K562 (cell line): ENCODE results near the gene TTC39C. TPM values are rescaled to one million over a fixed set of nuclear protein-coding genes. Genes with fewer than 3 reads are reported as not detected.

ENCODE experiments used
- ATAC-seq: fragments of 200-7000 bp; cut with Tn5 transposase; 3 replicates; pipeline ENCODE4 v1.9.1; 2020; ENCODE audit warnings: moderate library complexity
- BruUV-seq: library from RNA; stranded (reverse); fragments of 400-500 nt; replicated peaks from 2 replicates; lab custom pipeline; 2021; lab: Mats Ljungman, UMichigan
- CTCF ChIA-PET: fragments of 300-600 bp; formaldehyde crosslinking; extraction: SDS; loops from one replicate; lab custom pipeline; 2021; ENCODE audit warnings: low intra/inter-chr PET ratio; lab: Yijun Ruan, JAX
- POLR2A ChIA-PET: fragments of 300-600, 350-650 bp; sonication (Branson Sonifier 250); formaldehyde crosslinking; extraction: SDS; loops from one replicate; lab custom pipeline; 2021; ENCODE audit warnings: antibody characterized with exemption, inconsistent platforms; lab: Yijun Ruan, JAX
- DNase-seq, 4 experiments: peaks; one replicate each; pipeline versions ENCODE4 v3.0.0 to v3.0.0-alpha.2; 2011 to 2018; ENCODE audit warnings: low spot score in 3 of 4, mixed read lengths in 3 of 4; ENCODE audit errors: extremely low read depth in 1 of 4
- FAIRE-seq: peaks from 2 replicates; lab custom pipeline; 2011; peaks lifted over from hg19 to GRCh38; lab: Jason Lieb, UNC
- H2AFZ ChIP-seq: 2 replicates; pipeline ENCODE4 v1.6.0; 2011; ENCODE audit warnings: low read depth, low read length, control low read depth, inconsistent platforms
- H3K27ac ChIP-seq: fragments of 200-600 bp; 3 replicates; pipeline ENCODE4 v1.8.0; 2011; ENCODE audit warnings: low read depth, mild to moderate bottlenecking, control low read depth, inconsistent platforms, low read length, moderate library complexity, mixed read lengths; ENCODE audit errors: extremely low read depth
- H3K27me3 ChIP-seq, 2 experiments: fragments of 300-600 bp in 1 of 2; 2 replicates in 1 of 2; 3 replicates in 1 of 2; pipeline versions ENCODE4 v1.6.0 to v1.8.0; 2011; ENCODE audit warnings: inconsistent platforms in 2 of 2, low read length in 2 of 2, mild to moderate bottlenecking in 1 of 2, mixed read lengths in 1 of 2, moderate library complexity in 1 of 2; ENCODE audit not compliant: control insufficient read depth in 2 of 2, insufficient read depth in 2 of 2
- H3K36me3 ChIP-seq: fragments of 300-600 bp; 3 replicates; pipeline ENCODE4 v1.8.0; 2011; ENCODE audit warnings: mild to moderate bottlenecking, low read length, inconsistent platforms; ENCODE audit not compliant: control insufficient read depth, insufficient read depth
- H3K4me1 ChIP-seq, 2 experiments: fragments of 200-600 bp in 1 of 2; replicated peaks in 1 of 2; 2 replicates in 1 of 2; 3 replicates in 1 of 2; pipeline versions ENCODE4 v1.5.1 to v1.8.0; 2011; ENCODE audit warnings: inconsistent platforms in 2 of 2, low read length in 2 of 2, mild to moderate bottlenecking in 1 of 2, mixed read lengths in 1 of 2, moderate library complexity in 1 of 2; ENCODE audit not compliant: control insufficient read depth in 2 of 2, insufficient read depth in 2 of 2
- H3K4me2 ChIP-seq: 2 replicates; pipeline ENCODE4 v1.6.1; 2011; ENCODE audit warnings: low read length, control low read depth, inconsistent platforms, mixed read lengths; ENCODE audit not compliant: insufficient read depth
- H3K4me3 ChIP-seq: fragments of 200-600 bp; sonication (generic), shearing (Covaris generic); 2 replicates; pipeline ENCODE4 v1.5.1; 2016; ENCODE audit warnings: control low read depth, inconsistent platforms
- H3K79me2 ChIP-seq: fragments of 200-600 bp; 3 replicates; pipeline ENCODE4 v1.8.0; 2011; ENCODE audit warnings: low read length, inconsistent platforms; ENCODE audit not compliant: control insufficient read depth, insufficient read depth
- H3K9ac ChIP-seq, 2 experiments: 2 replicates each; pipeline versions ENCODE4 v1.6.0 to v1.6.1; 2011; ENCODE audit warnings: low read depth in 2 of 2, low read length in 2 of 2, control low read depth in 1 of 2, inconsistent platforms in 1 of 2, mild to moderate bottlenecking in 1 of 2, mixed read lengths in 1 of 2; ENCODE audit not compliant: insufficient read depth in 1 of 2
- H3K9me1 ChIP-seq: one replicate; pipeline ENCODE4 v1.6.0; 2011; ENCODE audit warnings: inconsistent platforms, mild to moderate bottlenecking, low read length, moderate library complexity; ENCODE audit not compliant: control insufficient read depth, insufficient read depth
- H3K9me3 ChIP-seq: replicated peaks from 2 replicates; pipeline ENCODE4 v1.5.1; 2011; ENCODE audit warnings: low read depth, low read length, inconsistent platforms; ENCODE audit not compliant: control insufficient read depth, insufficient read depth
- H4K20me1 ChIP-seq: replicated peaks from 2 replicates; pipeline ENCODE4 v1.6.1; 2011; ENCODE audit warnings: low read length, inconsistent platforms, mixed read lengths; ENCODE audit not compliant: control insufficient read depth, insufficient read depth
- ERF ChIP-seq: fragments of 450-650 bp; formaldehyde crosslinking; IDR thresholded peaks from 2 replicates; pipeline ENCODE4 v1.4.0; 2020; ENCODE audit warnings: mild to moderate bottlenecking, mixed read lengths
- MIER1 ChIP-seq: fragments of 450-650 bp; IDR thresholded peaks from 2 replicates; pipeline ENCODE4 v1.6.1; 2016; ENCODE audit warnings: antibody characterized with exemption, mild to moderate bottlenecking, low read depth
- SUPT5H ChIP-seq: fragments of 450-650 bp; IDR thresholded peaks from 2 replicates; pipeline ENCODE4 v1.6.1; 2016
- TFE3 ChIP-seq: fragments of 450-650 bp; formaldehyde crosslinking; IDR thresholded peaks from 2 replicates; pipeline ENCODE4 v1.4.0; 2020; ENCODE audit warnings: mild to moderate bottlenecking, mixed read lengths
- ZBTB49 ChIP-seq: sonication (generic); formaldehyde crosslinking; IDR thresholded peaks from 2 replicates; pipeline ENCODE4 v1.8.0; 2022; ENCODE audit warnings: missing genetic modification reagents, mild to moderate bottlenecking, borderline replicate concordance
- ZNF324 ChIP-seq: fragments of 250-450 bp; sonication (Bioruptor Pico); IDR thresholded peaks from 2 replicates; pipeline ENCODE4 v1.4.0; 2020; ENCODE audit warnings: mild to moderate bottlenecking
- ZNF717 ChIP-seq: fragments of 250-450 bp; sonication (Bioruptor Pico); IDR thresholded peaks from 2 replicates; pipeline ENCODE4 v1.5.0; 2021
- WGBS: fragments of 100-300 bp; shearing (Covaris generic); methylation state at CpG from one replicate; pipeline ENCODE4 v1.1.6; 2016; ENCODE audit warnings: low coverage, mixed read lengths; ENCODE audit not compliant: insufficient coverage; ENCODE audit errors: missing lambda C conversion rate; 5-methylcytosine and 5-hydroxymethylcytosine counted together
- in situ Hi-C: fragments of 300-500 bp; cut with MboI; formaldehyde crosslinking; loops from 4 replicates; pipeline ENCODE4 v1.15.0; 2018; ENCODE audit warnings: inconsistent platforms, mixed read lengths
- intact Hi-C: fragments of 100-400 bp; cut with micrococcal nuclease; formaldehyde crosslinking; loops from 2 replicates; pipeline ENCODE4 v1.14.2; 2022
- polyA plus RNA-seq, 8 experiments: library from polyadenylated mRNA; depleted of rRNA in 4 of 8; stranded (reverse) in 5 of 8; unstranded in 3 of 8; fragments of >200 nt; fragmentation: Nextera tagmentation in 2 of 8; fragmentation: Illumina TruSeq in 1 of 8; extraction: Ambion mirVana in 2 of 8; extraction: Trizol in 1 of 8; gene quantifications; 2 replicates each; pipeline versions ENCODE4 v1.2.1 to v1.2.3, GENCODE V29; 2011 to 2014; ENCODE audit warnings: inconsistent platforms in 1 of 8, missing spikeins in 1 of 8
- total RNA-seq, 7 experiments: library from RNA; depleted of rRNA in 6 of 7; stranded (reverse); fragments of >200 nt in 6 of 7; fragmentation: Illumina TruSeq in 2 of 7; extraction: Trizol in 2 of 7; gene quantifications; 2 replicates each; pipeline versions ENCODE4 v1.2.1 to v1.2.3, GENCODE V29; 2011 to 2021; ENCODE audit warnings: low replicate concordance in 1 of 7
- TF ChIP-seq, protein P1 (sequence below): fragments of 450-650 bp; conservative IDR thresholded peaks from 2 replicates; pipeline ENCODE4 v1.6.1; 2016; ENCODE audit warnings: missing genetic modification characterization, low read depth, mild to moderate bottlenecking, control low read depth, missing compliant biosample characterization
- TF ChIP-seq, protein P2 (sequence below): sonication (generic); formaldehyde crosslinking; IDR thresholded peaks from 2 replicates; pipeline ENCODE4 v1.8.1; 2022; ENCODE audit warnings: missing genetic modification reagents
- TF ChIP-seq, protein P3 (sequence below), 2 experiments: fragments of 450-650 bp; IDR thresholded peaks; 2 replicates each; pipeline ENCODE4 v1.6.1; 2018; ENCODE audit warnings: mild to moderate bottlenecking in 2 of 2, low read depth in 1 of 2; ENCODE audit not compliant: partially characterized antibody in 2 of 2

The TTC39C gene
- total and polyA plus RNA-seq, 9 of the 15 experiments (the other 6 are each of a cell fraction or from before 2014, with no cell fraction given) = 0.01 to 0.58 (median 0.18) TPM; not detected in 5

GRCh38 chr18:24128700-24129099, 114.1 kb downstream of the TTC39C start:
- H3K4me3 ChIP-seq = no peak overlapping the region
- CTCF ChIA-PET = no interaction called here
- H3K9ac ChIP-seq = no peak overlapping the region
- no peaks in the 10 kb centered on the region for H3K9me1 ChIP-seq
- no peak overlapping the region for H3K27ac ChIP-seq
- DNase-seq (no peak), ATAC-seq (no peak), FAIRE-seq (no peak)
- no peaks in the 10 kb centered on the region for H3K36me3 ChIP-seq
- H4K20me1 ChIP-seq = no peaks in the 10 kb centered on the region
- POLR2A ChIA-PET = no interaction called here
- no peaks in the 10 kb centered on the region for H3K4me1 ChIP-seq
- WGBS = 0% methylated on average over 4 of the region's 4 CpGs
- H3K4me2 ChIP-seq = no peak overlapping the region
- no TSS peak for BruUV-seq
- in situ Hi-C loops = no loop called here
- H3K9me3 ChIP-seq = no peaks in the 10 kb centered on the region
- no peaks in the 10 kb centered on the region for H3K79me2 ChIP-seq
- no peaks in the 10 kb centered on the region for H3K27me3 ChIP-seq
- intact Hi-C loops = no loop called here
- H2AFZ ChIP-seq = no peak overlapping the region
- no peak for TF ChIP-seq ZNF324 (CRISPR knock-in tag)
- TF ChIP-seq, protein P1, sequence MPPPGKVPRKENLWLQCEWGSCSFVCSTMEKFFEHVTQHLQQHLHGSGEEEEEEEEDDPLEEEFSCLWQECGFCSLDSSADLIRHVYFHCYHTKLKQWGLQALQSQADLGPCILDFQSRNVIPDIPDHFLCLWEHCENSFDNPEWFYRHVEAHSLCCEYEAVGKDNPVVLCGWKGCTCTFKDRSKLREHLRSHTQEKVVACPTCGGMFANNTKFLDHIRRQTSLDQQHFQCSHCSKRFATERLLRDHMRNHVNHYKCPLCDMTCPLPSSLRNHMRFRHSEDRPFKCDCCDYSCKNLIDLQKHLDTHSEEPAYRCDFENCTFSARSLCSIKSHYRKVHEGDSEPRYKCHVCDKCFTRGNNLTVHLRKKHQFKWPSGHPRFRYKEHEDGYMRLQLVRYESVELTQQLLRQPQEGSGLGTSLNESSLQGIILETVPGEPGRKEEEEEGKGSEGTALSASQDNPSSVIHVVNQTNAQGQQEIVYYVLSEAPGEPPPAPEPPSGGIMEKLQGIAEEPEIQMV (tag) = no peak
- no peak for TF ChIP-seq TFE3 (CRISPR knock-in tag)
- TF ChIP-seq ZNF717 (CRISPR knock-in tag) = no peak
- no peak for TF ChIP-seq MIER1
- TF ChIP-seq, protein P2, sequence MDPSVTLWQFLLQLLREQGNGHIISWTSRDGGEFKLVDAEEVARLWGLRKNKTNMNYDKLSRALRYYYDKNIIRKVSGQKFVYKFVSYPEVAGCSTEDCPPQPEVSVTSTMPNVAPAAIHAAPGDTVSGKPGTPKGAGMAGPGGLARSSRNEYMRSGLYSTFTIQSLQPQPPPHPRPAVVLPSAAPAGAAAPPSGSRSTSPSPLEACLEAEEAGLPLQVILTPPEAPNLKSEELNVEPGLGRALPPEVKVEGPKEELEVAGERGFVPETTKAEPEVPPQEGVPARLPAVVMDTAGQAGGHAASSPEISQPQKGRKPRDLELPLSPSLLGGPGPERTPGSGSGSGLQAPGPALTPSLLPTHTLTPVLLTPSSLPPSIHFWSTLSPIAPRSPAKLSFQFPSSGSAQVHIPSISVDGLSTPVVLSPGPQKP (CRISPR knock-in tag) = no peak
- TF ChIP-seq, protein P3, sequence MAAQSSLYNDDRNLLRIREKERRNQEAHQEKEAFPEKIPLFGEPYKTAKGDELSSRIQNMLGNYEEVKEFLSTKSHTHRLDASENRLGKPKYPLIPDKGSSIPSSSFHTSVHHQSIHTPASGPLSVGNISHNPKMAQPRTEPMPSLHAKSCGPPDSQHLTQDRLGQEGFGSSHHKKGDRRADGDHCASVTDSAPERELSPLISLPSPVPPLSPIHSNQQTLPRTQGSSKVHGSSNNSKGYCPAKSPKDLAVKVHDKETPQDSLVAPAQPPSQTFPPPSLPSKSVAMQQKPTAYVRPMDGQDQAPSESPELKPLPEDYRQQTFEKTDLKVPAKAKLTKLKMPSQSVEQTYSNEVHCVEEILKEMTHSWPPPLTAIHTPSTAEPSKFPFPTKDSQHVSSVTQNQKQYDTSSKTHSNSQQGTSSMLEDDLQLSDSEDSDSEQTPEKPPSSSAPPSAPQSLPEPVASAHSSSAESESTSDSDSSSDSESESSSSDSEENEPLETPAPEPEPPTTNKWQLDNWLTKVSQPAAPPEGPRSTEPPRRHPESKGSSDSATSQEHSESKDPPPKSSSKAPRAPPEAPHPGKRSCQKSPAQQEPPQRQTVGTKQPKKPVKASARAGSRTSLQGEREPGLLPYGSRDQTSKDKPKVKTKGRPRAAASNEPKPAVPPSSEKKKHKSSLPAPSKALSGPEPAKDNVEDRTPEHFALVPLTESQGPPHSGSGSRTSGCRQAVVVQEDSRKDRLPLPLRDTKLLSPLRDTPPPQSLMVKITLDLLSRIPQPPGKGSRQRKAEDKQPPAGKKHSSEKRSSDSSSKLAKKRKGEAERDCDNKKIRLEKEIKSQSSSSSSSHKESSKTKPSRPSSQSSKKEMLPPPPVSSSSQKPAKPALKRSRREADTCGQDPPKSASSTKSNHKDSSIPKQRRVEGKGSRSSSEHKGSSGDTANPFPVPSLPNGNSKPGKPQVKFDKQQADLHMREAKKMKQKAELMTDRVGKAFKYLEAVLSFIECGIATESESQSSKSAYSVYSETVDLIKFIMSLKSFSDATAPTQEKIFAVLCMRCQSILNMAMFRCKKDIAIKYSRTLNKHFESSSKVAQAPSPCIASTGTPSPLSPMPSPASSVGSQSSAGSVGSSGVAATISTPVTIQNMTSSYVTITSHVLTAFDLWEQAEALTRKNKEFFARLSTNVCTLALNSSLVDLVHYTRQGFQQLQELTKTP (IDR thresholded peaks at IDR 0.05; ENCODE audit: low read depth in 1 of 2, partially characterized antibody in 2 of 2) = no peak
- no peak for TF ChIP-seq ZBTB49 (CRISPR knock-in tag)
- TF ChIP-seq SUPT5H = no peak
- TF ChIP-seq ERF (CRISPR knock-in tag) = no peak
